ENCODE results near the gene DNAJB5. TPM values are rescaled to one million over a fixed set of nuclear protein-coding genes. Genes with fewer than 3 reads are reported as not detected.

Gene DNAJB5
- total RNA-seq, 1 experiment from 2014 or later = 13.0 TPM

DNA sequence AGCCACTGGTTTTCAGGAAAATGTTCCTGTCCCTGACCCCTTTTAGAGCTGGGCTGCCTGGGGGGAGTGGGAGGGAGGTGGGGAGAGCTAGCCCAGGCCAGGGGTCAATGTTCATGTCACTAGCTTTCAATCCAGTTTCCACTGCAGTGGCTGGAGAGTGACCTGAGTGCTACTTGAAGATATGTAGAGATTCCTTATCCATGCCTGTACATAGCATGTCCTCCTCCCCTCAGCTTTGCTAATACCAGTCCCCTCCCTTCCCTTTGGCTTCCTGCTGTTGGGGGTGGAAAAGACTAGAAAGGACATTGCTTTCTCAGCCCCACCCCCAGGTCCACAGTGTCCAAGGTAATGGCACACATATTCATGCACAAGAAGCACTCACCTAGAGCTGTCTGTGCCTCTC lies 7.8 kb downstream of the DNAJB5 start:
- POLR2A ChIA-PET (ENCODE audit: low non-redundant PET) = no interaction called here

DNA sequence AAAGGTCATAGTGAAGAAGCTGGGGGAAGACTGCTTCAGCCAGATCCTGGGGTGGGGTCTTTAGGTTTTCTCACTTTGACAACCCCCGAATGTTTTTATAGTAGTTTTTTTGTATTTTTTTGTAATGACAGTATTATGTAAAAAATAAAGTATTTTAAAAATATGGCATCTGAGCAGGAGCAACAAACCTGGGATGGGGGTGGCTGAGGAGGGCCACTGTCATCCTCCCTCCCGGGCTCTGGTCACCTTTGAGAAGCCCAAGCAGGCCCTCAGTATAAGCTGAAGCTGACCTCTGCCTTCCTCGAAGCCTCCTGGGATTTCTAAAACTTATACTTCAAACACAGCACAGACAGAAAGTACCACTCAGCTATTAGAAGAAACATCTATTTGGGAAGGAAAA lies 8.7 kb downstream of the DNAJB5 start:
- BruUV-seq (replicated peaks) = no TSS peak
- H3K27me3 ChIP-seq (replicated peaks; ENCODE audit: insufficient read depth, low read depth, low read length, poor library complexity) = no peaks in the 10 kb centered on the region
- no peaks in the 10 kb centered on the region for H3K9me3 ChIP-seq (ENCODE audit: low read depth, low read length, poor library complexity, severe bottlenecking)
- ChIA-PET POLR2A (ENCODE audit: low non-redundant PET) (no interaction called here), CTCF (no interaction called here)
- peaks cover 12% of the 10 kb centered on the region for H3K4me1 ChIP-seq (ENCODE audit: insufficient read depth, low read length, poor library complexity, severe bottlenecking)
- TF ChIP-seq, protein P1, sequence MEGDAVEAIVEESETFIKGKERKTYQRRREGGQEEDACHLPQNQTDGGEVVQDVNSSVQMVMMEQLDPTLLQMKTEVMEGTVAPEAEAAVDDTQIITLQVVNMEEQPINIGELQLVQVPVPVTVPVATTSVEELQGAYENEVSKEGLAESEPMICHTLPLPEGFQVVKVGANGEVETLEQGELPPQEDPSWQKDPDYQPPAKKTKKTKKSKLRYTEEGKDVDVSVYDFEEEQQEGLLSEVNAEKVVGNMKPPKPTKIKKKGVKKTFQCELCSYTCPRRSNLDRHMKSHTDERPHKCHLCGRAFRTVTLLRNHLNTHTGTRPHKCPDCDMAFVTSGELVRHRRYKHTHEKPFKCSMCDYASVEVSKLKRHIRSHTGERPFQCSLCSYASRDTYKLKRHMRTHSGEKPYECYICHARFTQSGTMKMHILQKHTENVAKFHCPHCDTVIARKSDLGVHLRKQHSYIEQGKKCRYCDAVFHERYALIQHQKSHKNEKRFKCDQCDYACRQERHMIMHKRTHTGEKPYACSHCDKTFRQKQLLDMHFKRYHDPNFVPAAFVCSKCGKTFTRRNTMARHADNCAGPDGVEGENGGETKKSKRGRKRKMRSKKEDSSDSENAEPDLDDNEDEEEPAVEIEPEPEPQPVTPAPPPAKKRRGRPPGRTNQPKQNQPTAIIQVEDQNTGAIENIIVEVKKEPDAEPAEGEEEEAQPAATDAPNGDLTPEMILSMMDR (conservative IDR thresholded peaks at IDR 0.05; ENCODE audit: low read depth, low read length) = no peak
- no peak for TF ChIP-seq EZH2 (IDR thresholded peaks at IDR 0.05; ENCODE audit: borderline replicate concordance, low read depth, low read length, poor library complexity, severe bottlenecking)
- intact Hi-C loops (cut with micrococcal nuclease; ENCODE audit: unreplicated experiment) = no loop called here
- H3K27ac ChIP-seq (ENCODE audit: low read depth, low read length, poor library complexity, severe bottlenecking) = no peak overlapping the region
- no peak overlapping the region for H3K4me3 ChIP-seq (ENCODE audit: low read depth, low read length, poor library complexity, severe bottlenecking)
- DNase-seq (ENCODE audit: low spot score) = no peak
- H3K36me3 ChIP-seq (ENCODE audit: insufficient read depth, low read length, poor library complexity, severe bottlenecking) = peaks cover 10% of the 10 kb centered on the region

More for the DNA sequence above, 7.8 kb downstream of the DNAJB5 start:
- Histone ChIP-seq H3K27ac (ENCODE audit: low read depth, low read length, poor library complexity, severe bottlenecking) (no peak overlapping the region), H3K4me3 (ENCODE audit: low read depth, low read length, poor library complexity, severe bottlenecking) (no peak overlapping the region), H3K9me3 (ENCODE audit: low read depth, low read length, poor library complexity, severe bottlenecking) (no peaks in the 10 kb centered on the region), H3K4me1 (ENCODE audit: insufficient read depth, low read length, poor library complexity, severe bottlenecking) (peaks cover 16% of the 10 kb centered on the region), H3K27me3 (replicated peaks; ENCODE audit: insufficient read depth, low read depth, low read length, poor library complexity) (no peaks in the 10 kb centered on the region), H3K36me3 (ENCODE audit: insufficient read depth, low read length, poor library complexity, severe bottlenecking) (peaks cover 10% of the 10 kb centered on the region)
- TF ChIP-seq, protein P1 (conservative IDR thresholded peaks at IDR 0.05; ENCODE audit: low read depth, low read length) = no peak
- TF ChIP-seq EZH2 (IDR thresholded peaks at IDR 0.05; ENCODE audit: borderline replicate concordance, low read depth, low read length, poor library complexity, severe bottlenecking) = no peak
- CTCF ChIA-PET = no interaction called here
- intact Hi-C loops (cut with micrococcal nuclease; ENCODE audit: unreplicated experiment) = no loop called here
- DNase-seq (ENCODE audit: low spot score) = no peak
- no TSS peak for BruUV-seq (replicated peaks)

DNA sequence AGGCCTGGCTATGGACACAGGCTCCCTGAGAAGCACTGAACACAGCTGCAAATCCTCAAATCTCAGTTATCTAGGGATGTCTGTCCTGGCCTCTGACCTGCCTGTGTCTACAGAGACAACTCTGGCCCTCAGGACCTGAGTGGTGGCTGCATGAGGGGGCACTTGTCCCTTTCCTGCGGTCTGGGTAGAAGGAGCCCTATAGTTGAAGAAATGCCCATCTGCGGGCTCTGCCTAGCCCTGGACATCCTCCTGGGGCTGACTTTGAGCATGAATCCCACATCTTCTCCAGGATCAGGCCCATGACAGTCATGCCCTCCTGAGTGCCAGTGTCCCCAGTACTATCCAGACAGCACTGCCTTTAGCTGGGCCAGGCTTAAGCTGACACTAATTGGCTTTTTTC lies 10.0 kb downstream of the DNAJB5 start:
- no TSS peak for BruUV-seq (replicated peaks)
- CTCF ChIA-PET = no interaction called here
- DNase-seq (ENCODE audit: low spot score) = no peak
- Histone ChIP-seq H3K4me3 (ENCODE audit: low read depth, low read length, poor library complexity, severe bottlenecking) (no peak overlapping the region), H3K27me3 (replicated peaks; ENCODE audit: insufficient read depth, low read depth, low read length, poor library complexity) (no peaks in the 10 kb centered on the region), H3K4me1 (ENCODE audit: insufficient read depth, low read length, poor library complexity, severe bottlenecking) (no peaks in the 10 kb centered on the region), H3K27ac (ENCODE audit: low read depth, low read length, poor library complexity, severe bottlenecking) (no peak overlapping the region), H3K9me3 (ENCODE audit: low read depth, low read length, poor library complexity, severe bottlenecking) (no peaks in the 10 kb centered on the region), H3K36me3 (ENCODE audit: insufficient read depth, low read length, poor library complexity, severe bottlenecking) (peaks cover 10% of the 10 kb centered on the region)
- POLR2A ChIA-PET (ENCODE audit: low non-redundant PET) = no interaction called here
- intact Hi-C loops (cut with micrococcal nuclease; ENCODE audit: unreplicated experiment) = no loop called here
- TF ChIP-seq, protein P1 (conservative IDR thresholded peaks at IDR 0.05; ENCODE audit: low read depth, low read length) = no peak
- TF ChIP-seq EZH2 (IDR thresholded peaks at IDR 0.05; ENCODE audit: borderline replicate concordance, low read depth, low read length, poor library complexity, severe bottlenecking) = no peak
